ENCODE data around the gene MFSD12.

The MFSD12 gene

GRCh38 chr19:3500429-3501101 is 56.8 kb downstream of the MFSD12 start, which contains the start of gene DOHH:
Gene DOHH, minus strand, starts transcription at chr19:3500674. Its CDS starts 3,860 bp downstream, at chr19:3496814.
- Histone ChIP-seq H3K9me3 (ENCODE audit: severe bottlenecking) (no peaks in the 10 kb centered on the region), H3K27me3 (ENCODE audit: insufficient read depth, poor library complexity, severe bottlenecking) (no peaks in the 10 kb centered on the region), H3K36me3 (ENCODE audit: low read depth) (peaks cover 11% of the 10 kb centered on the region), H3K4me3 (ENCODE audit: severe bottlenecking) (peak within 1 kb of the TSS; percentile 72), H3K27ac (ENCODE audit: poor library complexity, severe bottlenecking) (peak within 1 kb of the TSS; percentile 61), H3K4me1 (ENCODE audit: insufficient read depth, poor library complexity, severe bottlenecking) (peaks cover 7% of the 10 kb centered on the region)
- TF ChIP-seq, protein P1, sequence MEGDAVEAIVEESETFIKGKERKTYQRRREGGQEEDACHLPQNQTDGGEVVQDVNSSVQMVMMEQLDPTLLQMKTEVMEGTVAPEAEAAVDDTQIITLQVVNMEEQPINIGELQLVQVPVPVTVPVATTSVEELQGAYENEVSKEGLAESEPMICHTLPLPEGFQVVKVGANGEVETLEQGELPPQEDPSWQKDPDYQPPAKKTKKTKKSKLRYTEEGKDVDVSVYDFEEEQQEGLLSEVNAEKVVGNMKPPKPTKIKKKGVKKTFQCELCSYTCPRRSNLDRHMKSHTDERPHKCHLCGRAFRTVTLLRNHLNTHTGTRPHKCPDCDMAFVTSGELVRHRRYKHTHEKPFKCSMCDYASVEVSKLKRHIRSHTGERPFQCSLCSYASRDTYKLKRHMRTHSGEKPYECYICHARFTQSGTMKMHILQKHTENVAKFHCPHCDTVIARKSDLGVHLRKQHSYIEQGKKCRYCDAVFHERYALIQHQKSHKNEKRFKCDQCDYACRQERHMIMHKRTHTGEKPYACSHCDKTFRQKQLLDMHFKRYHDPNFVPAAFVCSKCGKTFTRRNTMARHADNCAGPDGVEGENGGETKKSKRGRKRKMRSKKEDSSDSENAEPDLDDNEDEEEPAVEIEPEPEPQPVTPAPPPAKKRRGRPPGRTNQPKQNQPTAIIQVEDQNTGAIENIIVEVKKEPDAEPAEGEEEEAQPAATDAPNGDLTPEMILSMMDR (IDR thresholded peaks at IDR 0.05; ENCODE audit: poor library complexity, severe bottlenecking) = no peak
- DNase-seq (ENCODE audit: low spot score) = peak; percentile 88
- peak; percentile 88 for ATAC-seq (ENCODE audit: low read depth)

GRCh38 chr19:3499738-3500428 is 57.5 kb downstream of the MFSD12 start:
- Histone ChIP-seq H3K9me3 (ENCODE audit: severe bottlenecking) (no peaks in the 10 kb centered on the region), H3K27me3 (ENCODE audit: insufficient read depth, poor library complexity, severe bottlenecking) (no peaks in the 10 kb centered on the region), H3K4me3 (ENCODE audit: severe bottlenecking) (peak overlapping the region; percentile 72), H3K36me3 (ENCODE audit: low read depth) (peaks cover 17% of the 10 kb centered on the region), H3K4me1 (ENCODE audit: insufficient read depth, poor library complexity, severe bottlenecking) (peaks cover 7% of the 10 kb centered on the region), H3K27ac (ENCODE audit: poor library complexity, severe bottlenecking) (peak overlapping the region; percentile 61)
- no peak for DNase-seq (ENCODE audit: low spot score)
- TF ChIP-seq, protein P1 (IDR thresholded peaks at IDR 0.05; ENCODE audit: poor library complexity, severe bottlenecking) = no peak
- ATAC-seq (ENCODE audit: low read depth) = peak; percentile 6; the same call in 1 of the 3 replicates

GRCh38 chr19:3497757-3498520 is 59.4 kb downstream of the MFSD12 start:
- no peak for ATAC-seq (ENCODE audit: low read depth)
- TF ChIP-seq, protein P1 (IDR thresholded peaks at IDR 0.05; ENCODE audit: poor library complexity, severe bottlenecking) = no peak
- Histone ChIP-seq H3K36me3 (ENCODE audit: low read depth) (peaks cover 24% of the 10 kb centered on the region), H3K9me3 (ENCODE audit: severe bottlenecking) (no peaks in the 10 kb centered on the region), H3K27ac (ENCODE audit: poor library complexity, severe bottlenecking) (no peak overlapping the region), H3K4me3 (ENCODE audit: severe bottlenecking) (no peak overlapping the region), H3K4me1 (ENCODE audit: insufficient read depth, poor library complexity, severe bottlenecking) (peaks cover 7% of the 10 kb centered on the region), H3K27me3 (ENCODE audit: insufficient read depth, poor library complexity, severe bottlenecking) (no peaks in the 10 kb centered on the region)
- DNase-seq (ENCODE audit: low spot score) = no peak

DNA sequence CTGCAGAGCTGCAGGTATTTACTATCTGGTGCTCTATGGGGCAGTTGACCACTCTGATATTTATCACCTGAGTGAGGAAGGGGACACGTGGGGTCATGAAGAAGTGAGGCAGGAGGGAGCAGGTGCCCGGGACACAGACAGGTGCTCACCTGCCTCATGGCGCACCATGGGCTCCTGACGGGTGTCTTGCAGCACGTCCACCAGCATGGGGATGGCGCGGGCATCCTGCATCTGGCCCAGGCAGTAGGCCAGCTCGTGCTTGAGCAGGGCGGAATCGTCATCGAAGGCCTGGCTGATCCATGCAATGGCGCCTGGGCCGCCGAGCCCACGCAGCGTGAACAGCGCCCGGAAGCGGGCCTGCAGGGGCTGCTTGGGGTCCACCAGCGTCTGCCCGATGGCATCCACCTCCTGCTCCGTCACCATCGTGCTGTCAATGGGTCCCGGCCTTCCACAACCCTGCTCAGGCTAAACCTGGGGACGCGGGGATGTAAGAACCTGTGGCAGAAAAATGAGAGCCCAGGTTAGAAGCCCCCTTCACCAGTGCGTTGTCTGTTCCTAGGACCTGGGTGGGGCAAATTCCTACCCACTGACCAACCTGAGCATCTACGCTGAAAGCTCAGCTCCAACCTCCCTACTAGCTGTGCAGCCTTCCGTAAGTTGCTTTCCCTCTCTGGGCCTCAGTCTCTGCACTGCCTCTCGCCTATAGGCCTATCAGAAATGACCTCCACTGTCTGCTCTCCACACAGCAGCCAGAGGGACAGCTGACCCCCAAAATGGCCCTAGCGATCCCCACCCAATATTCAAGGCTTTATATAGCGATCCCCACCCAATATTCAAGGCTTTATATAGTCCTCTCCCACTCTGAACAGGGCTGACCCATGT is 60.8 kb downstream of the MFSD12 start:
- Histone ChIP-seq H3K27ac (ENCODE audit: poor library complexity, severe bottlenecking) (no peak overlapping the region), H3K27me3 (ENCODE audit: insufficient read depth, poor library complexity, severe bottlenecking) (no peaks in the 10 kb centered on the region), H3K9me3 (ENCODE audit: severe bottlenecking) (no peaks in the 10 kb centered on the region), H3K4me1 (ENCODE audit: insufficient read depth, poor library complexity, severe bottlenecking) (peaks cover 7% of the 10 kb centered on the region), H3K4me3 (ENCODE audit: severe bottlenecking) (no peak overlapping the region), H3K36me3 (ENCODE audit: low read depth) (peaks cover 24% of the 10 kb centered on the region)
- no peak for ATAC-seq (ENCODE audit: low read depth)
- TF ChIP-seq, protein P1 (IDR thresholded peaks at IDR 0.05; ENCODE audit: poor library complexity, severe bottlenecking) = no peak
- no peak for DNase-seq (ENCODE audit: low spot score)
